DOHH2 (cell line): ENCODE results near the gene PTH.

Experiments
- H3F3A ChIP-seq: fragments of 200-600 bp; sonication (generic), shearing (Covaris generic); 2 replicates; pipeline ENCODE4 v1.6.0; 2016; ENCODE audit warnings: antibody characterized with exemption, mild to moderate bottlenecking; ENCODE audit not compliant: control insufficient read depth, insufficient read depth
- H3K27ac ChIP-seq: fragments of 200-600 bp; sonication (generic); 2 replicates; pipeline ENCODE4 v1.5.1; 2014; ENCODE audit warnings: low read depth, mild to moderate bottlenecking, low read length, moderate library complexity
- H3K27me3 ChIP-seq: fragments of 200-600 bp; sonication (generic); 2 replicates; pipeline ENCODE4 v1.6.1; 2014; ENCODE audit warnings: mild to moderate bottlenecking, low read length, mixed read lengths; ENCODE audit not compliant: control insufficient read depth
- H3K36me3 ChIP-seq: fragments of 200-600 bp; sonication (generic); 2 replicates; pipeline ENCODE4 v1.6.1; 2014; ENCODE audit warnings: mild to moderate bottlenecking, low read length, moderate library complexity, mixed read lengths; ENCODE audit not compliant: control insufficient read depth
- H3K4me1 ChIP-seq: fragments of 200-600 bp; sonication (generic); 2 replicates; pipeline ENCODE4 v1.6.1; 2014; ENCODE audit warnings: mild to moderate bottlenecking, low read length, mixed read lengths; ENCODE audit not compliant: control insufficient read depth
- H3K4me2 ChIP-seq: fragments of 200-600 bp; sonication (generic); 2 replicates; pipeline ENCODE4 v1.6.0; 2014; ENCODE audit warnings: mild to moderate bottlenecking, low read length, moderate library complexity
- H3K4me3 ChIP-seq: fragments of 200-600 bp; sonication (generic); 2 replicates; pipeline ENCODE4 v1.5.1; 2014; ENCODE audit warnings: mild to moderate bottlenecking, low read length, mixed read lengths
- H3K79me2 ChIP-seq: fragments of 200-600 bp; sonication (generic); 2 replicates; pipeline ENCODE4 v1.6.1; 2014; ENCODE audit warnings: mild to moderate bottlenecking, low read length, mixed read lengths; ENCODE audit not compliant: control insufficient read depth
- H3K9me2 ChIP-seq: fragments of 200-600 bp; sonication (generic); replicated peaks from 2 replicates; pipeline ENCODE4 v1.6.1; 2014; ENCODE audit warnings: mild to moderate bottlenecking, low read length, mixed read lengths; ENCODE audit not compliant: control insufficient read depth
- H3K9me3 ChIP-seq: fragments of 200-600 bp; sonication (generic); 2 replicates; pipeline ENCODE4 v1.6.1; 2014; ENCODE audit warnings: antibody characterized with exemption, low read length, mixed read lengths; ENCODE audit not compliant: control insufficient read depth, insufficient read depth
- H4K20me1 ChIP-seq: fragments of 200-600 bp; sonication (generic); 2 replicates; pipeline ENCODE4 v1.6.0; 2014; ENCODE audit warnings: low read depth, mild to moderate bottlenecking, antibody characterized with exemption, low read length, moderate library complexity; ENCODE audit not compliant: control insufficient read depth, insufficient read depth
- EZH2phosphoT487 ChIP-seq: fragments of 200-600 bp; sonication (generic); IDR thresholded peaks from 2 replicates; pipeline ENCODE4 v1.6.1; 2017; ENCODE audit warnings: borderline replicate concordance, mild to moderate bottlenecking, antibody characterized with exemption, low read length, moderate library complexity, mixed read lengths
- TF ChIP-seq, protein P1 (sequence below): fragments of 200-600 bp; sonication (generic); IDR thresholded peaks from one replicate; pipeline ENCODE4 v1.5.1; 2014; ENCODE audit warnings: antibody characterized with exemption, mild to moderate bottlenecking, low read depth, low read length; ENCODE audit not compliant: poor library complexity, severe bottlenecking

PTH gene

DNA sequence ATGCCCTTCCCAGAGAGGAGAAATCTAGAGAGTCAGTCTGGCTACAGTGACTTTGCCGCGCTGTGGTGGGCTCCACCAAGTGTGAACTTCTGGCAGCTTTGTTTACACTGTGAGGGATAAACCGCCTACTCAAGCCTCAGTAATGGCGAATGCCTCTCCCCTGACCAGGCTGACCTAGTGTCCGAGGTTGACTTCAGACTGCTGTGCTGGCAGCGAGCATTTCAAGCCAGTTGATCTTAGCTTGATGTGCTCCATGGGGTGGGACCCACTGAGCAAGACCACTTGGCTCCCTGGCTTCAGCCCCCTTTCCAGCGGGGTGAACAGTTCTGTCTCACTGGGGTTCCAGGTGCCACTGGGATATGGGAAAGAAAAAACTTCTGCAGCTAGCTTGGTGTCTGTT, 38.6 kb upstream of the PTH start:
- Histone ChIP-seq H3K36me3 (no peaks in the 10 kb centered on the region), H3F3A (no peaks in the 10 kb centered on the region), H3K4me3 (no peak overlapping the region), H4K20me1 (no peaks in the 10 kb centered on the region), H3K4me1 (no peaks in the 10 kb centered on the region), H3K27ac (no peak overlapping the region), H3K79me2 (no peaks in the 10 kb centered on the region), H3K9me2 (no peaks in the 10 kb centered on the region), H3K27me3 (no peaks in the 10 kb centered on the region), H3K4me2 (no peak overlapping the region), H3K9me3 (peaks cover 5% of the 10 kb centered on the region; the same call in 1 of the 2 replicates)
- TF ChIP-seq EZH2phosphoT487: no peak
- TF ChIP-seq, protein P1, sequence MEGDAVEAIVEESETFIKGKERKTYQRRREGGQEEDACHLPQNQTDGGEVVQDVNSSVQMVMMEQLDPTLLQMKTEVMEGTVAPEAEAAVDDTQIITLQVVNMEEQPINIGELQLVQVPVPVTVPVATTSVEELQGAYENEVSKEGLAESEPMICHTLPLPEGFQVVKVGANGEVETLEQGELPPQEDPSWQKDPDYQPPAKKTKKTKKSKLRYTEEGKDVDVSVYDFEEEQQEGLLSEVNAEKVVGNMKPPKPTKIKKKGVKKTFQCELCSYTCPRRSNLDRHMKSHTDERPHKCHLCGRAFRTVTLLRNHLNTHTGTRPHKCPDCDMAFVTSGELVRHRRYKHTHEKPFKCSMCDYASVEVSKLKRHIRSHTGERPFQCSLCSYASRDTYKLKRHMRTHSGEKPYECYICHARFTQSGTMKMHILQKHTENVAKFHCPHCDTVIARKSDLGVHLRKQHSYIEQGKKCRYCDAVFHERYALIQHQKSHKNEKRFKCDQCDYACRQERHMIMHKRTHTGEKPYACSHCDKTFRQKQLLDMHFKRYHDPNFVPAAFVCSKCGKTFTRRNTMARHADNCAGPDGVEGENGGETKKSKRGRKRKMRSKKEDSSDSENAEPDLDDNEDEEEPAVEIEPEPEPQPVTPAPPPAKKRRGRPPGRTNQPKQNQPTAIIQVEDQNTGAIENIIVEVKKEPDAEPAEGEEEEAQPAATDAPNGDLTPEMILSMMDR: no peak

GRCh38 chr11:13525257-13525656, 29.5 kb upstream of the PTH start:
- Histone ChIP-seq H3K4me3 (no peak overlapping the region), H3K4me2 (no peak overlapping the region), H3K9me2 (no peaks in the 10 kb centered on the region), H3K79me2 (no peaks in the 10 kb centered on the region), H3K27me3 (no peaks in the 10 kb centered on the region), H3K27ac (no peak overlapping the region), H3K4me1 (no peaks in the 10 kb centered on the region), H3F3A (no peaks in the 10 kb centered on the region), H4K20me1 (no peaks in the 10 kb centered on the region), H3K36me3 (no peaks in the 10 kb centered on the region), H3K9me3 (no peaks in the 10 kb centered on the region)
- no peak for TF ChIP-seq EZH2phosphoT487
- TF ChIP-seq, protein P1: no peak

- Histone ChIP-seq H4K20me1 (no peaks in the 10 kb centered on the region), H3F3A (no peaks in the 10 kb centered on the region), H3K4me1 (no peaks in the 10 kb centered on the region), H3K27me3 (no peaks in the 10 kb centered on the region), H3K79me2 (no peaks in the 10 kb centered on the region), H3K36me3 (no peaks in the 10 kb centered on the region), H3K4me2 (no peak overlapping the region), H3K9me2 (no peaks in the 10 kb centered on the region), H3K9me3 (no peaks in the 10 kb centered on the region), H3K4me3 (no peak overlapping the region), H3K27ac (no peak overlapping the region)
- TF ChIP-seq, protein P1: no peak
- TF ChIP-seq EZH2phosphoT487: no peak
These were observed 7.6 kb upstream of the PTH start for GRCh38 chr11:13503393-13503792.

GRCh38 chr11:13502492-13502891, 6.7 kb upstream of the PTH start:
- H3F3A ChIP-seq: no peaks in the 10 kb centered on the region
- no peak overlapping the region for H3K27ac ChIP-seq
- no peaks in the 10 kb centered on the region for H4K20me1 ChIP-seq
- no peaks in the 10 kb centered on the region for H3K36me3 ChIP-seq
- no peaks in the 10 kb centered on the region for H3K9me2 ChIP-seq
- H3K4me2 ChIP-seq: no peak overlapping the region
- H3K9me3 ChIP-seq: no peaks in the 10 kb centered on the region
- no peak for TF ChIP-seq EZH2phosphoT487
- TF ChIP-seq, protein P1: no peak
- H3K27me3 ChIP-seq: no peaks in the 10 kb centered on the region
- H3K79me2 ChIP-seq: no peaks in the 10 kb centered on the region
- H3K4me3 ChIP-seq: no peak overlapping the region
- H3K4me1 ChIP-seq: no peaks in the 10 kb centered on the region
